HG02763 (cell line): ENCODE data around the gene BET1.
"Not testable (repeated sequence)": the region's sequence is repeated elsewhere in the genome, so short reads cannot be mapped to it uniquely, and the experiment has no call there.

Experiments used
- ATAC-seq: cut with Tn5 transposase; IDR thresholded peaks from one replicate; pipeline ENCODE4 v1.9.1; 2021; ENCODE audit warnings: mild to moderate bottlenecking, moderate library complexity; ENCODE audit not compliant: unreplicated experiment

BET1 gene, protein sequence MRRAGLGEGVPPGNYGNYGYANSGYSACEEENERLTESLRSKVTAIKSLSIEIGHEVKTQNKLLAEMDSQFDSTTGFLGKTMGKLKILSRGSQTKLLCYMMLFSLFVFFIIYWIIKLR

GRCh38 chr7:94004024-94004951 lies at the start of gene BET1:
TSS of gene BET1 (minus strand) at chr7:94004355. CDS start at chr7:94004216, 139 bp downstream.
- peak; percentile 97 for ATAC-seq

DNA sequence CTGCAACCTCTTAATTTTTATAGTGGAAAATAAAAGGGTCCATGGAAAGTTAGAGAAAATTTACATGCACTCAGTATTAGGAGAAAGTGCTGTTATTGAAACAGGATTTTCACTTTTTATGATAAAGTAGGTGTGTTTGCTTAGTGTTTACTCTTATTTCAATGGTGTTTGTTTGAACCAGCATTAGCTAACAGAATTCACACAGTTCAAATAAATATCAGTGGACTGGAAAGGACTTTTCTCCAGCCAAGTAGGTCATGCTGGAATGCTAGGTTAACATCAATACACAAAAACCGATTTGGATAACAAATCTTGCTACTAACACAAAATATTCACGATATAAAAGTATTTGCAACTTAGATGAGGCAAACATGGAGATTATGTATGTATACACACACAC lies 49.4 kb upstream of the BET1 start:
- no peak for ATAC-seq

GRCh38 chr7:94052398-94053180 lies 48.4 kb upstream of the BET1 start:
- ATAC-seq, result peak; percentile 49

DNA sequence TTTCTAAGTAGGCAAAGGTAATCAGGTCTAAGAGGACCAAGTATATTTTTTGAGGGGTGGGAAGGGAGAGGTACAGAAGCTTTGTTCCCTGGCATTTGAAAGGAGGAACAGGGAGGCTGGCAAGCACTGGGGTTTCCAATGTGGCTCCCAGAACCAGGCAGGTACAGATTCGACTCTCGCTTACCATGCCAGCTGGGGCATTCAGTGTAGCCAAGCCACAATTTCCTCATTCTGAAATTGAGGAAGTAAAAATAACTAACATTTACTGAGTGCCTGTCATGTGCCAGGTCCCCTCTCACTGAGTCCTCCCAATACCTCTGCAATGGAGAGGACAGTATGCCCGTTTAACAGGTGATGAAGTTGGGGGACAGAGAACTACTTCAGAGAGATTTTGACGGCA lies 45.9 kb upstream of the BET1 start:
- peak; percentile 70 for ATAC-seq

- peak; percentile 21 for ATAC-seq
Measured at GRCh38 chr7:94049615-94050014, 45.5 kb upstream of the BET1 start.

GRCh38 chr7:94048755-94049154 lies 44.6 kb upstream of the BET1 start:
- ATAC-seq, result no peak

DNA sequence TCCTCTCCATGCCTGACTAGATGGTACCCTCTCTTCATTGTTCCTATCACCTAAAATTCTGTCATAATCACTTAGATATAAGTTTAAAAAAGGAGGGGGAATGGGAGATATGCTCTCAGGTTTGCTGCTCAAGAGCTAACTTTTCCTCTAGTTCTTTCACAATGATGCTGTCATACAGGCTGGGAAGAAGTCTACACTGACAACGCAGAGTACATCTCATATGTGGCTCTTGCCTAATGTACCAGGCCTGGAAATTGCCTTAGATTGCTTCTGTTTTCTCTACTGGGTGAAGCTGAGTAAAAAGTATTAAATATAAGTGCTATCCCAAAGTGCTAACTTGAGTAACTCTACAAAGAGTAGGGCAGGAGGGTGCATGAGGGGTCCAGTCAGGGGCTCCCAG lies 43.8 kb upstream of the BET1 start:
- no peak for ATAC-seq

GRCh38 chr7:94045581-94045980 lies 41.4 kb upstream of the BET1 start:
- ATAC-seq, result no peak

- ATAC-seq, result no peak
Measured at GRCh38 chr7:94044806-94045205, 40.7 kb upstream of the BET1 start.

DNA sequence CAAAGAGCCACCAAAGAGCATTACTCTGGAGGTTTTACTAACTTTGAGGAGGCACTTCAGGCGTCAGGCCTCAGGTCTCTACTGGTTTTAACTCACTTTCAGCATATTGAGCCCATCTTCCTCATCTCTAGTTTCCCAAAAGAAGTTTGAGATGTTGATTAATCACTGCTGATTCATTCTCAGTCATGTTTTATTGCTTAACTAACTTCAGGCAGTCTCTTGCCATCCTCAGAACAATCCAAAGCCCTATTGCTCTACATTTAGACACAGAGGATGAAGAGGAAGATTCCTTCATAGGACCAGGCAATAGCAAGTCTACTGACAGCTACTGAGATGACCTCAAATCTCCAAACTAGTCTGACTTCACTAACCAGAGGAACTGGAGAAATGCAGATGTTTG lies 39.1 kb upstream of the BET1 start:
- ATAC-seq, result no peak

DNA sequence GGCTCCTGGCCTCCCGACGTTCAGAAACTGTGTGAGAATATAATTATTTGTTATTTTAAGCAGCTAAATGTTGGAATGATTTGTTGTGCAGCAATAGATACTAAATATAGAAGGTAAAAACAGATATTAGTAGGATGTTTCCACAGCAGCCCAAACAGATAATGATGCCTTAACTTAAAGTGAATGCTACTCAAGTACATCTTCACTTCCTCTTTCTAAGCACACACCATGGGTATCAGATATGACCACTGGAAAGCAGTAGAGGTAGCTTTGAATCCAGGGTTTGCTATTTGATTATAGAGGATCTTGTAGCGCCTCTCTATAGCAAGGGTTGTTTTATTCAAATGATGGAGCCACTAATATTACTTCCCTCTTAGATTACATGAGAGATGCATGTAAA lies 38.2 kb upstream of the BET1 start:
- peak; percentile 95 for ATAC-seq

DNA sequence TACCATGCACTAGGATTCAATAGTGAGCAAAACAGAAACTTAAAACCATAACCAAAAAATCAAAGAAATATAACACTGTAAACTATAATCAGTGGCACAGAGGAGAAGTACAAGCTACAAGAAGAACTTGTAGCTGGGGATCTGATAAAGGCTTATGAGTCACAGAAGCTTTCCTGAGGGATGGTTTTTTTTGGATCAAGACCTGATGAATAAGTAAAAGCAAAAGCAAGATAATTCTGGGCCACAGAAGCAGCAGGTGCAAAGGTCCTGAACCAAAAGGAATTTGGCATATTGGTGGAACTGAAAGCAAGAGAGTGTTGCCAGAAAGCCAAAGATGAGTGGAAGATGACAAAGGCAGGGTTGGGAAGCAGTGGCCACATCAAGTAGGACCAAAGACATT lies 37.4 kb upstream of the BET1 start:
- no peak for ATAC-seq

DNA sequence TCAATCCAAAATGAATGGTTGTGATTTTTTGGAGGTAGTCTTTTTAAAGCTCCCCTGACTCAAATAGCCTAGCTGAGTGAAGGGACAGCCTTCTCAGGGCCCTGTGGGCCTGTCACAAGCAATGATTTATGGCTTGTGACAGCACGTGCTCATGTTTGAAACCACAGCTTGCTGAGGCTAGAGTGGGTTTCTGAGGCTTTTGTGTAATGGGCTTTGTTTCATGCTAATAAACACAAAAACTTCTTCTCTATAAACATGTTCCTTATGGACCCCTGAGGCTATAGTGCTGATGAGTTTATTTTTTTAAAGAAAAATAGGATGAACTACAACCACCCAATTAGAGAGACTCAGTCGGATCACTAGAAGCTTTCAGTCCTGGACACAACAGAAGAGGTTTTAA lies 36.1 kb upstream of the BET1 start:
- no peak for ATAC-seq

GRCh38 chr7:94039368-94040035 lies 35.3 kb upstream of the BET1 start:
- no peak for ATAC-seq

DNA sequence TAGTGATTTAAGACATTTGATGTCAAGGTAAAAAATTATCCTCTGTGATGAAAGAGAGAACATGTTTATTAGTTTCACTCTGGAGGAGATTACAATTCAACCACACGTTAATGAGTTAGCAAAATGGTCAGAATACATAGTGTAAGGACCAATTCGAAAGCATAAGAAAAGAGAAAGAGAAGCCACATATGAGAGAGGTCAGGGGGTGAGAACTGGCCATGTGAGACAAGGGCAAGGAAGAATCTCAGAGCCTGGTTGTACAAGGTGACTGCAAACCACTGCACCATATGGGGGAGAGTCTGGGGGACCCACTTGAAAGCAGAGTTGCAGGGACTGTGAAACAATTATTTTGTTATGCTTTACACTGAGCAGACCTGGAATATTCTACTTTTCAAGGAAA lies 27.7 kb upstream of the BET1 start:
- no peak for ATAC-seq

GRCh38 chr7:94030634-94031033 lies 26.5 kb upstream of the BET1 start:
- no peak for ATAC-seq

DNA sequence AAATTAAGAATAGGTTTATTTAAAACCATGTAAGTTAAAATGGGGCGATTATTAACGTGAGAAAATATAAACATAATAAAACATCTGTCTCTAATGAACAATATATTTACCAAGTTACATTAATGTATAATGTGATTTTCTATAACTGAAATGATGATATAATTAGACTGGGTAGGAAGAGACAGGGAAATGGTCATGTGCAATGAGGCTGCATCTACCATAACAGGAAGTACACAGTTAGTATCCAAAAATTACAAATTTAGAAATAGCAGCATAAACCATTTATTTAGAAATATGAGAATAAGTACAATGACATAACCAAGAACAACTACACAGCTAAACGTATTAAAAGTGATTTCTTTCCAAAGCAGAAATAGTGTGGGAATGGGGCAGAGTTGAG lies 25.8 kb upstream of the BET1 start:
- no peak for ATAC-seq

DNA sequence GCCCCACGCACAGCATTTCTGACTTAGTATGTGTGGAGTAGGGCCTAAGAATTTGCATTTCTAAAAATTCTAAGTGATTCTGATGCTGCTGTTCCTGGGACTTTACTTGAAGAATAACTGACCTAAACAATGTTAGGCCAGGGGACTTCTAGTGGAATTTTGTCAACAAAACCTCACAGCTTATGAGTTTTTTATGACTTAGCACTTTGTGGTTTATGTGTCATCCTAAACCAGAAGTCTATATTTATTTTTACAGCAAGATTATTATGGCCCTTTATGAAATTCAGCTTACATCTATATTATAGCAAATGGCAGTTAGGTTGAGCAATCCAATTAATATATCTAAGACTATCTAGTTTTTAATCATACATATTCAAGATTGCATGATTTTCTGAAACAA lies 24.6 kb upstream of the BET1 start:
- no peak for ATAC-seq

DNA sequence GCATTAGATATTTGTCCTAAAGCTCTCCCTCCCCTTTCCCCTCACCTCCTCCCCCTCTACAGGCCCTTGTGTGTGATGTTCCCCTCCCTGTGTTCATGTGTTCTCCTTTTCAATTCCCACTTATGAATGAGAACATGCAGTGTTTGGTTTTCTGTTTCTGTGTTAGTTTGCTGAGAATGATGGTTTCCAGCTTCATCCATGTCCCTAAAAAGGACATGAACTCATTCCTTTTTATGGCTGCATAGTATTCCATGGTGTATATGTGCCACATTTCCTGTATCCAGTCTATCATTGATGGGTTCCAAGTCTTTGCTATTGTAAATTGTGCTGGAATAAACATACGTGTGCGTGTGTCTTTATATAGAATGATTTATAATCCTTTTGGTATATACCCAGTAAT lies 22.5 kb upstream of the BET1 start:
- not testable (repeated sequence) for ATAC-seq

DNA sequence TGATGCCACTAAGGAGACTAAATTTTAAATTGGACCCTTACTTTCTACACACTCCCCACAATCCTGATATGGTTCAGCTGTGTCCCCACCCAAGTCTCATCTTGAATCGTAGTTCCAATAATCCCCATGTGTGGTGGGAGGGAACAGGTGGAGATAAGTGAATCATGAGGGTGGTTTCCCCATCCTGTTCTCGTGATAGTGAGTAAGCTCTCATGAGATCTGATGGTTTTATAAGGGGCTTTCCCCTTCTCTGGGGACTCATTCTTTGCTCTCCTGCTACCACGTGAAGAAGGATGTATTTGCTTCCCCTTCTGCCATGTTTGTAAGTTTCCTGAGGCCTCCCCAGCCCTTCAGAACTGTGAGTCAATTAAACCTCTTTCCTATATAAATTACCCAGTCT lies 18.4 kb upstream of the BET1 start:
- no peak for ATAC-seq

- ATAC-seq, result no peak
Measured at GRCh38 chr7:94016786-94017185, 12.6 kb upstream of the BET1 start.
